Heart left ventricle (tissue), 13 donors: ENCODE results near the gene RUSC2.

Experiments used
- POLR2A ChIP-seq, 2 donors: fragments of 450-650 bp; IDR thresholded peaks; one replicate each; pipeline ENCODE4 v1.6.1; 2017; ENCODE audit warnings: antibody characterized with exemption in 2 of 2, mild to moderate bottlenecking in 2 of 2, moderate library complexity in 2 of 2
- TF ChIP-seq, protein P1 (sequence below), 12 donors: fragments of 200-600 bp; sonication (generic) in 4 of 12; IDR thresholded peaks; one replicate each; pipeline versions ENCODE4 v1.5.0 to v1.8.0; 2018 to 2022; ENCODE audit warnings: antibody characterized with exemption in 12 of 12, mild to moderate bottlenecking in 5 of 12
- donor health status: ischemic (EF 13 %, LVEDD 7.1; RV severe dilation, severe dysfunction).
- donor health status: DM: no; HTN: yes; CAD: no.
- donor health status: DM: no; HTN: no; CAD: no.
- donor health status: ischemic (EF 25% LVEDD 6.9; RV normal size, moderate dysfunction).
- donor health status: ischemic (EF 25% LVEDD 5.7; RV mildly dilated, moderate dysfunction).
- donor health status: ischemic (EF 35%, LVEDD 5.7; RV mildly dilated, moderate dysfunction).
- donor health status: nonischemic (EF 11% LVEDD 7.7; RV severe dilation, severe dysfunction).
- donor health status: DM: yes; HTN: yes; CAD: no.
- donor health status: PGD.
- donor health status: ischemic (EF 29% LVEDD 5.4; RV normal size, mild dysfunction).
- donor health status: nonischemic (EF 23%, LVEDD 6.1; RV moderate dilation, normal function).

DNA sequence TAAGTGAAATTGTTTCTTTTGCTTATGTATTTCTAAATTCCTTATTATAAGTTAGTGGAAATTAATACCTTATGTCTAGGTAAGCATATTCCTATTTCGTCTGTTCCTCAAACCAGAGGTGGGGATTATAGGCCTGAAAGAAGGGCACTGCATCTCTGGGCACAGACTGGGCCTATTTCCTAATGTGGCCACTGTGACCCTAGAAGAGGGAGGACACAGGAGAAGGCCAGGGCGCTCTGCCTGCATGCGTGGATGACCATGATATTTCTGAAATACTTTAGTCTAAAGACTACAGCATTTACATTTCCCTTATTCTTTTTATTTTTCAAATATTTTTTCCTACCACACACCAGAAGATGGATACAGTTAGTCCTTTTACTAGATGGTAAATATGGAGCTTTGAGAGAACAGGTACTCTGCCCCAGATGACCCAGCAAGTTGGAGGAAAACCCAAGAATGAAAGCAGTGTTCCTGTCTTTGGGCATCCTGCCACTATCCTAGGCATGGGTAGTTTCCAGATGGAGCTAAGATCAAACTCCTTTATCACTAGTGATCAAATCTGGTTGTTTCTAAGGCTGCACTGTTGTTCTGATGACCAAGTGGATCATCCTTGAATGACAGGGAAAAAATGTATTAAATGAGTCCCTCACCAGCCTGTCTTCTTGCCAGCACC is 27.8 kb downstream of the RUSC2 start:
- no peak for TF ChIP-seq POLR2A (IDR thresholded peaks at IDR 0.05)
- TF ChIP-seq, protein P1, sequence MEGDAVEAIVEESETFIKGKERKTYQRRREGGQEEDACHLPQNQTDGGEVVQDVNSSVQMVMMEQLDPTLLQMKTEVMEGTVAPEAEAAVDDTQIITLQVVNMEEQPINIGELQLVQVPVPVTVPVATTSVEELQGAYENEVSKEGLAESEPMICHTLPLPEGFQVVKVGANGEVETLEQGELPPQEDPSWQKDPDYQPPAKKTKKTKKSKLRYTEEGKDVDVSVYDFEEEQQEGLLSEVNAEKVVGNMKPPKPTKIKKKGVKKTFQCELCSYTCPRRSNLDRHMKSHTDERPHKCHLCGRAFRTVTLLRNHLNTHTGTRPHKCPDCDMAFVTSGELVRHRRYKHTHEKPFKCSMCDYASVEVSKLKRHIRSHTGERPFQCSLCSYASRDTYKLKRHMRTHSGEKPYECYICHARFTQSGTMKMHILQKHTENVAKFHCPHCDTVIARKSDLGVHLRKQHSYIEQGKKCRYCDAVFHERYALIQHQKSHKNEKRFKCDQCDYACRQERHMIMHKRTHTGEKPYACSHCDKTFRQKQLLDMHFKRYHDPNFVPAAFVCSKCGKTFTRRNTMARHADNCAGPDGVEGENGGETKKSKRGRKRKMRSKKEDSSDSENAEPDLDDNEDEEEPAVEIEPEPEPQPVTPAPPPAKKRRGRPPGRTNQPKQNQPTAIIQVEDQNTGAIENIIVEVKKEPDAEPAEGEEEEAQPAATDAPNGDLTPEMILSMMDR (IDR thresholded peaks at IDR 0.05) = no peak
